ENCODE measurements around the gene MAP3K7. TPM values are rescaled to one million over a fixed set of nuclear protein-coding genes. Genes with fewer than 3 reads are reported as not detected.

The MAP3K7 gene
- total and polyA plus RNA-seq, 2 of the 13 experiments (the other 11 are each of a cell fraction or from before 2014, with no cell fraction given): 24.1 to 24.4 TPM

DNA sequence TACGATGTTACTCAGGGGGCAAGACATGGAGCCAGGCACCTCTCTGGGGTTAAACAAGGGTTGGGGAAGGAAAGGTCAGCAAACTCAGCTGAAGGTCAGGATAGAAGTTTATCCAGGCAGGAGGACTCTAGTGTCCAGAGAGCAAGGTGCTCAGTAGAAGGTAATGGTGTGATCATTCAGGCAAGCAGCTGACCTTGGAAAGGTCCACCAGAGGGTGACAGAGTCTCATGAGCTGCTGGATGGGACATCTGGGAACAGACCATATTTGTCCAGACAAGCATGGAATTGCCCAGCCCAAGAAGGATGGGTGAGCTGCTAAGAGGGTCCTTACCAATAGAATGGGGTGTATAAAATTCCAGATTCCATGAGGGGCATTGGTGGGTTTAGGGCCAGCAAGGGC is 89.5 kb downstream of the MAP3K7 start:
- ATAC-seq: peak; percentile 93
- CTCF ChIA-PET (ENCODE audit: low intra/inter-chr PET ratio, low total read pairs): no interaction called here

More for the DNA sequence above, 89.5 kb downstream of the MAP3K7 start:
- in situ Hi-C loops (cut with HindIII; ENCODE audit: extremely low pct_ligation_motif_present, low pct_unique_long_range_greater_than_20kb): loop anchor here (25.0 kb wide), 1 partner anchor 210 kb away; the partner anchor contains the start of gene BACH2
- DNase-seq (ENCODE audit: low spot score) (peak; percentile 31), FAIRE-seq (peak; percentile 36)
- Histone ChIP-seq H3K27ac (ENCODE audit: extremely low read length, insufficient read depth, low read length) (no peak overlapping the region), H3K27me3 (ENCODE audit: control insufficient read depth in 1 of 2, insufficient read depth in 2 of 2, low read length in 2 of 2) (no peaks in the 10 kb centered on the region; a peak in 1 of 5 replicates), H3K36me3 (replicated peaks in 1 of 2; ENCODE audit: control insufficient read depth in 1 of 2, insufficient read depth in 2 of 2, low read length in 2 of 2) (no peaks in the 10 kb centered on the region), H3K9ac (ENCODE audit: insufficient read depth, low read depth, low read length) (no peak overlapping the region), H2AFZ (ENCODE audit: low read length) (no peak overlapping the region), H3K4me1 (ENCODE audit: insufficient read depth, low read length) (peaks cover 10% of the 10 kb centered on the region), H3K4me3 (replicated peaks in 1 of 3; ENCODE audit: insufficient read depth in 1 of 3, low read depth in 2 of 3, low read length in 3 of 3) (no peak overlapping the region), H4K20me1 (ENCODE audit: insufficient read depth, low read length) (no peaks in the 10 kb centered on the region), H3K9me3 (ENCODE audit: low read length) (no peaks in the 10 kb centered on the region), H3K4me2 (ENCODE audit: low read depth, low read length) (no peak overlapping the region), H3K79me2 (ENCODE audit: insufficient read depth, low read length) (no peaks in the 10 kb centered on the region)
- no TSS peak for BruUV-seq (replicated peaks)
- intact Hi-C loops (cut with micrococcal nuclease; ENCODE audit: unreplicated experiment): loop anchor here (5.0 kb wide), 1 partner anchor 435 kb away; no protein-coding TSS in a partner anchor
- WGBS (ENCODE audit: low lambda C conversion rate): 53% methylated on average over 1 of the region's 1 CpG
- POLR2A ChIA-PET: no interaction called here
- TF ChIP-seq, protein P1, sequence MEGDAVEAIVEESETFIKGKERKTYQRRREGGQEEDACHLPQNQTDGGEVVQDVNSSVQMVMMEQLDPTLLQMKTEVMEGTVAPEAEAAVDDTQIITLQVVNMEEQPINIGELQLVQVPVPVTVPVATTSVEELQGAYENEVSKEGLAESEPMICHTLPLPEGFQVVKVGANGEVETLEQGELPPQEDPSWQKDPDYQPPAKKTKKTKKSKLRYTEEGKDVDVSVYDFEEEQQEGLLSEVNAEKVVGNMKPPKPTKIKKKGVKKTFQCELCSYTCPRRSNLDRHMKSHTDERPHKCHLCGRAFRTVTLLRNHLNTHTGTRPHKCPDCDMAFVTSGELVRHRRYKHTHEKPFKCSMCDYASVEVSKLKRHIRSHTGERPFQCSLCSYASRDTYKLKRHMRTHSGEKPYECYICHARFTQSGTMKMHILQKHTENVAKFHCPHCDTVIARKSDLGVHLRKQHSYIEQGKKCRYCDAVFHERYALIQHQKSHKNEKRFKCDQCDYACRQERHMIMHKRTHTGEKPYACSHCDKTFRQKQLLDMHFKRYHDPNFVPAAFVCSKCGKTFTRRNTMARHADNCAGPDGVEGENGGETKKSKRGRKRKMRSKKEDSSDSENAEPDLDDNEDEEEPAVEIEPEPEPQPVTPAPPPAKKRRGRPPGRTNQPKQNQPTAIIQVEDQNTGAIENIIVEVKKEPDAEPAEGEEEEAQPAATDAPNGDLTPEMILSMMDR (CRISPR knock-in tag; IDR thresholded peaks at IDR 0.05): peak; percentile 80
- TF ChIP-seq, protein P2, sequence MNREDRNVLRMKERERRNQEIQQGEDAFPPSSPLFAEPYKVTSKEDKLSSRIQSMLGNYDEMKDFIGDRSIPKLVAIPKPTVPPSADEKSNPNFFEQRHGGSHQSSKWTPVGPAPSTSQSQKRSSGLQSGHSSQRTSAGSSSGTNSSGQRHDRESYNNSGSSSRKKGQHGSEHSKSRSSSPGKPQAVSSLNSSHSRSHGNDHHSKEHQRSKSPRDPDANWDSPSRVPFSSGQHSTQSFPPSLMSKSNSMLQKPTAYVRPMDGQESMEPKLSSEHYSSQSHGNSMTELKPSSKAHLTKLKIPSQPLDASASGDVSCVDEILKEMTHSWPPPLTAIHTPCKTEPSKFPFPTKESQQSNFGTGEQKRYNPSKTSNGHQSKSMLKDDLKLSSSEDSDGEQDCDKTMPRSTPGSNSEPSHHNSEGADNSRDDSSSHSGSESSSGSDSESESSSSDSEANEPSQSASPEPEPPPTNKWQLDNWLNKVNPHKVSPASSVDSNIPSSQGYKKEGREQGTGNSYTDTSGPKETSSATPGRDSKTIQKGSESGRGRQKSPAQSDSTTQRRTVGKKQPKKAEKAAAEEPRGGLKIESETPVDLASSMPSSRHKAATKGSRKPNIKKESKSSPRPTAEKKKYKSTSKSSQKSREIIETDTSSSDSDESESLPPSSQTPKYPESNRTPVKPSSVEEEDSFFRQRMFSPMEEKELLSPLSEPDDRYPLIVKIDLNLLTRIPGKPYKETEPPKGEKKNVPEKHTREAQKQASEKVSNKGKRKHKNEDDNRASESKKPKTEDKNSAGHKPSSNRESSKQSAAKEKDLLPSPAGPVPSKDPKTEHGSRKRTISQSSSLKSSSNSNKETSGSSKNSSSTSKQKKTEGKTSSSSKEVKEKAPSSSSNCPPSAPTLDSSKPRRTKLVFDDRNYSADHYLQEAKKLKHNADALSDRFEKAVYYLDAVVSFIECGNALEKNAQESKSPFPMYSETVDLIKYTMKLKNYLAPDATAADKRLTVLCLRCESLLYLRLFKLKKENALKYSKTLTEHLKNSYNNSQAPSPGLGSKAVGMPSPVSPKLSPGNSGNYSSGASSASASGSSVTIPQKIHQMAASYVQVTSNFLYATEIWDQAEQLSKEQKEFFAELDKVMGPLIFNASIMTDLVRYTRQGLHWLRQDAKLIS (CRISPR knock-in tag; IDR thresholded peaks at IDR 0.05): no peak
- TF ChIP-seq, protein P3, sequence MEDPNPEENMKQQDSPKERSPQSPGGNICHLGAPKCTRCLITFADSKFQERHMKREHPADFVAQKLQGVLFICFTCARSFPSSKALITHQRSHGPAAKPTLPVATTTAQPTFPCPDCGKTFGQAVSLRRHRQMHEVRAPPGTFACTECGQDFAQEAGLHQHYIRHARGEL (CRISPR knock-in tag; IDR thresholded peaks at IDR 0.05): peak; percentile 92; the same call in 1 of the 2 replicates
- peak; percentile 51; the same call in 1 of the 2 replicates for TF ChIP-seq ZMYM4 (CRISPR knock-in tag; IDR thresholded peaks at IDR 0.05)
- TF ChIP-seq SMC3 (IDR thresholded peaks at IDR 0.05; ENCODE audit: low read length): peak; percentile 55; the same call in 1 of the 2 replicates
- no peak for TF ChIP-seq ATF1 (CRISPR knock-in tag; IDR thresholded peaks at IDR 0.05)
- TF ChIP-seq, protein P4, sequence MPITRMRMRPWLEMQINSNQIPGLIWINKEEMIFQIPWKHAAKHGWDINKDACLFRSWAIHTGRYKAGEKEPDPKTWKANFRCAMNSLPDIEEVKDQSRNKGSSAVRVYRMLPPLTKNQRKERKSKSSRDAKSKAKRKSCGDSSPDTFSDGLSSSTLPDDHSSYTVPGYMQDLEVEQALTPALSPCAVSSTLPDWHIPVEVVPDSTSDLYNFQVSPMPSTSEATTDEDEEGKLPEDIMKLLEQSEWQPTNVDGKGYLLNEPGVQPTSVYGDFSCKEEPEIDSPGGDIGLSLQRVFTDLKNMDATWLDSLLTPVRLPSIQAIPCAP (CRISPR knock-in tag; IDR thresholded peaks at IDR 0.05; ENCODE audit: low read depth): no peak
- peak; percentile 66; the same call in 1 of the 2 replicates for TF ChIP-seq ZNF263 (CRISPR knock-in tag; IDR thresholded peaks at IDR 0.05)
- TF ChIP-seq RARA (CRISPR knock-in tag; IDR thresholded peaks at IDR 0.05): no peak
- peak; percentile 77 for TF ChIP-seq STAG1 (CRISPR knock-in tag; IDR thresholded peaks at IDR 0.05)
- no peak for TF ChIP-seq HCFC1 (IDR thresholded peaks at IDR 0.05; ENCODE audit: low read depth, low read length)
- peak; percentile 64; the same call in 1 of the 2 replicates for TF ChIP-seq RAD21 (CRISPR knock-in tag; IDR thresholded peaks at IDR 0.05)
- TF ChIP-seq ZNF333 (CRISPR knock-in tag; IDR thresholded peaks at IDR 0.05; ENCODE audit: borderline replicate concordance): no peak
- no peak for TF ChIP-seq KDM3A (CRISPR knock-in tag; IDR thresholded peaks at IDR 0.05; ENCODE audit: low read depth)
- no peak for TF ChIP-seq HOXD1 (CRISPR knock-in tag; IDR thresholded peaks at IDR 0.05)
